OCI-LY7 (cell line): ENCODE results near the gene MYCL. TPM values are rescaled to one million over a fixed set of nuclear protein-coding genes. Genes with fewer than 3 reads are reported as not detected.

Experiments
- BruUV-seq: library from RNA; stranded (reverse); fragments of 400-500 nt; replicated peaks from 2 replicates; lab custom pipeline; 2021; lab: Mats Ljungman, UMichigan
- CTCF ChIA-PET: fragments of 300-600 bp; sonication (Branson Sonifier 250); formaldehyde crosslinking; loops from one replicate; lab custom pipeline; 2022; ENCODE audit warnings: antibody characterized with exemption; ENCODE audit not compliant: unreplicated experiment; lab: Charles Lee
- POLR2A ChIA-PET: fragments of 300-600 bp; sonication (Branson Sonifier 250); formaldehyde crosslinking; loops from one replicate; lab custom pipeline; 2022; ENCODE audit warnings: antibody characterized with exemption; lab: Charles Lee
- DNase-seq: peaks from one replicate; pipeline ENCODE4 v3.0.0-alpha.2; 2015; ENCODE audit warnings: low spot score
- H2AFZ ChIP-seq: fragments of 200-600 bp; sonication (generic), shearing (Covaris generic); 2 replicates; pipeline ENCODE4 v1.6.1; 2014; ENCODE audit warnings: mild to moderate bottlenecking, antibody characterized with exemption, low read length, moderate library complexity
- H3K27ac ChIP-seq: fragments of 200-600 bp; sonication (generic); 2 replicates; pipeline ENCODE4 v1.5.1; 2014; ENCODE audit warnings: mixed run types, low read depth, mild to moderate bottlenecking, moderate library complexity, low read length, inconsistent platforms; ENCODE audit not compliant: poor library complexity, severe bottlenecking
- H3K36me3 ChIP-seq: fragments of 200-600 bp; sonication (generic); 2 replicates; pipeline ENCODE4 v1.6.1; 2014; ENCODE audit warnings: mild to moderate bottlenecking, antibody characterized with exemption, low read length, moderate library complexity, mixed read lengths; ENCODE audit not compliant: insufficient read depth
- H3K4me1 ChIP-seq: fragments of 200-600 bp; sonication (generic); 2 replicates; pipeline ENCODE4 v1.5.1; 2014; ENCODE audit warnings: mild to moderate bottlenecking, low read length; ENCODE audit not compliant: insufficient read depth, poor library complexity, severe bottlenecking
- H3K4me2 ChIP-seq: fragments of 200-600 bp; sonication (generic); 2 replicates; pipeline ENCODE4 v1.6.1; 2014; ENCODE audit warnings: mild to moderate bottlenecking, low read length
- H3K4me3 ChIP-seq: fragments of 200-600 bp; sonication (generic); 2 replicates; pipeline ENCODE4 v1.5.1; 2014; ENCODE audit warnings: mild to moderate bottlenecking, low read depth, low read length; ENCODE audit not compliant: poor library complexity, severe bottlenecking
- H3K79me2 ChIP-seq: fragments of 200-600 bp; sonication (generic); 2 replicates; pipeline ENCODE4 v1.6.1; 2016; ENCODE audit warnings: low read depth, mild to moderate bottlenecking, low read length, moderate library complexity, mixed read lengths; ENCODE audit not compliant: insufficient read depth
- H3K9me2 ChIP-seq: fragments of 200-600 bp; sonication (generic); 2 replicates; pipeline ENCODE4 v1.6.1; 2016; ENCODE audit warnings: mild to moderate bottlenecking, low read length, mixed read lengths; ENCODE audit not compliant: insufficient read depth
- H3K9me3 ChIP-seq: fragments of 200-600 bp; sonication (generic); 2 replicates; pipeline ENCODE4 v1.6.1; 2014; ENCODE audit warnings: mild to moderate bottlenecking, mixed run types, low read length, mixed read lengths
- H4K20me1 ChIP-seq: fragments of 200-600 bp; sonication (generic); 2 replicates; pipeline ENCODE4 v1.6.1; 2014; ENCODE audit warnings: mild to moderate bottlenecking, antibody characterized with exemption, low read length, moderate library complexity, mixed read lengths; ENCODE audit not compliant: insufficient read depth
- CTCF ChIP-seq: fragments of 200-600 bp; sonication (generic); conservative IDR thresholded peaks from 2 replicates; pipeline ENCODE4 v1.5.1; 2014; ENCODE audit warnings: mild to moderate bottlenecking, antibody characterized with exemption, low read length, moderate library complexity, mixed read lengths
- EZH2phosphoT487 ChIP-seq: fragments of 200-600 bp; sonication (generic); IDR thresholded peaks from 2 replicates; pipeline ENCODE4 v1.6.1; 2018; ENCODE audit warnings: low read depth, borderline replicate concordance, mild to moderate bottlenecking, mixed run types, antibody characterized with exemption, low read length, moderate library complexity, mixed read lengths
- intact Hi-C: fragments of 100-400 bp; cut with micrococcal nuclease; formaldehyde crosslinking; loops from one replicate; pipeline ENCODE4 v1.10.0; 2022; ENCODE audit not compliant: unreplicated experiment
- total RNA-seq, 2 experiments: library from RNA; depleted of rRNA in 1 of 2; stranded (reverse); fragments of >200 nt in 1 of 2; shearing (Covaris generic) in 1 of 2; gene quantifications; 2 replicates each; pipeline ENCODE4 v1.2.3, GENCODE V29; 2014 to 2022

The MYCL gene
- total RNA-seq, 2 experiments from 2014 or later = 0.41 to 1.0 TPM

DNA sequence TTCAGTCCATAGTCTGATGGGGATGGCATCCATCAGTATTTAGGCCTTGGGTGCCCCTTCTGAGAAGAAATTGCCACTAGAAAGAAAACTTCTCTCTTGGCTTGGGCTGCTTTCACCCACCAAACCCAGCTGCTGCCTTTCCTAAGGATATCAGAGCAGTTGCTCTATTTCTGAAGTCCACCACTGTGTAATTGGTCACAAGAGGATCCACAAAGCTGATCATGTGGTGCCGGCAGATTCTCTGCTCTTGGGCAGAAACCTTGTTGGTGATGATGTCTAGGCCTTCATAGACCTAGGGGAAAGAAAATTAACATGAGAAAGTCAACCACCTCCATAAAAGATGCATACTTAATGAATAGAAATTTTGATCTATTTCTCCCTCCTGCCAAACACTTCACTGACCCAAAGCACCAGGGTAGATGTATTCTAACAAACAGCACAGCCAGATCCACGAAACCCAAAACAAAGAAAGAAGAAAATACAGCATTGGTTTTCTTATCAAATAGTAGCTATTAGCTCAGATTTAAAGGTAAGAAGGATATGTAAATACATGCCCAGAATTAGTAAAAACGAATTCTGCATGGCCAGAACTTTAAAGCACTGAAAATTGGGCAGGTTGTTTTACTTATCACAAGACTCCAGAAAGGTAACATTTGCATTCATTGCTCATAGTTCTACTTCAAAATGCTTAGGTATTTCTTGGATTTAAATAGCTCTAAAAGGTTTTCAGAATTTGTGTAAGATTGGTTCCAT, 44.4 kb downstream of the MYCL start:
- no TSS peak for BruUV-seq
- DNase-seq = no peak
- ChIA-PET CTCF (no interaction called here), POLR2A (interaction anchor here (0.6 to 2.2 kb wide), 2 partner anchors 12 to 67 kb away, joined by 4 to 9 read pairs; no protein-coding TSS in a partner anchor)
- H3K9me3 ChIP-seq = no peaks in the 10 kb centered on the region
- H3K4me2 ChIP-seq = no peak overlapping the region
- no peak overlapping the region for H3K4me3 ChIP-seq
- H4K20me1 ChIP-seq = peaks cover 4% of the 10 kb centered on the region; the same call in 1 of the 2 replicates
- H3K79me2 ChIP-seq = peaks cover 12% of the 10 kb centered on the region; the same call in 1 of the 2 replicates
- no peak overlapping the region for H3K27ac ChIP-seq
- TF ChIP-seq CTCF (no peak), EZH2phosphoT487 (no peak)
- no peaks in the 10 kb centered on the region for H3K4me1 ChIP-seq
- H2AFZ ChIP-seq = no peak overlapping the region
- no peaks in the 10 kb centered on the region for H3K9me2 ChIP-seq
- intact Hi-C loops = no loop called here
- peaks cover 44% of the 10 kb centered on the region for H3K36me3 ChIP-seq

- TF ChIP-seq EZH2phosphoT487 (no peak), CTCF (no peak)
- Histone ChIP-seq H4K20me1 (peaks cover 4% of the 10 kb centered on the region; the same call in 1 of the 2 replicates), H3K4me3 (no peak overlapping the region), H3K9me3 (no peaks in the 10 kb centered on the region), H3K4me1 (no peaks in the 10 kb centered on the region), H2AFZ (no peak overlapping the region), H3K36me3 (peaks cover 37% of the 10 kb centered on the region), H3K27ac (no peak overlapping the region), H3K9me2 (no peaks in the 10 kb centered on the region), H3K79me2 (0 out of 2 replicates have a peak, but pooled peaks cover 3% of the 10 kb centered on the region), H3K4me2 (no peak overlapping the region)
- POLR2A ChIA-PET = no interaction called here
- no TSS peak for BruUV-seq
- intact Hi-C loops = no loop called here
- no peak for DNase-seq
- CTCF ChIA-PET = interaction anchor here (0.5 kb wide), 1 partner anchor 1841 kb away, joined by 3 read pairs; no protein-coding TSS in a partner anchor
Measured at GRCh38 chr1:39854738-39855137, 47.0 kb downstream of the MYCL start.

DNA sequence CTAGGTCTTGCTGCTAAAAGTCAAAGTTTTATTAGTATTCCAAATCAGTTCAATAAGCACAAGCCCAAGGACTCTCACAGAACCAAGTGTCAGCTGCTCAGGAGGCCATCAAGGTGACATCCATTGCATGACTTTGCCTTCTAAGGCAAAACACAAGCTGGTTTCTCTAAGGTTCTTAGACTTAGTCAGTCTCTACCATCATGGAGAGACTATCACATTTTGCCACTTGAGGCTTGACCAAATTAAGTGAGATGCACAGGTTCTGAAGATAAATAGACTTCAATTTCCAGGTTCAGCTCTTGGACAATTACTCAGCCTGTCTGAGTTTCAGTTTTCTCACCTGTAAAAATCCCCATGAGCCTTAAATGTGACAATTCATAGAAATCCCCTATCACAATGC, 47.4 kb downstream of the MYCL start:
- H3K36me3 ChIP-seq = peaks cover 39% of the 10 kb centered on the region
- ChIA-PET POLR2A (no interaction called here), CTCF (interaction anchor here (0.5 kb wide), 1 partner anchor 1841 kb away, joined by 3 read pairs; no protein-coding TSS in a partner anchor)
- H2AFZ ChIP-seq = no peak overlapping the region
- BruUV-seq = no TSS peak
- no peaks in the 10 kb centered on the region for H3K79me2 ChIP-seq
- H3K9me3 ChIP-seq = no peaks in the 10 kb centered on the region
- TF ChIP-seq CTCF = no peak
- no peak for TF ChIP-seq EZH2phosphoT487
- H3K27ac ChIP-seq = no peak overlapping the region
- H3K9me2 ChIP-seq = no peaks in the 10 kb centered on the region
- no peak overlapping the region for H3K4me2 ChIP-seq
- no peaks in the 10 kb centered on the region for H4K20me1 ChIP-seq
- no peak for DNase-seq
- H3K4me3 ChIP-seq = no peak overlapping the region
- no peaks in the 10 kb centered on the region for H3K4me1 ChIP-seq
- intact Hi-C loops = no loop called here
